Panc1 (cell line): ENCODE measurements around the gene ZMAT5. TPM values are rescaled to one million over a fixed set of nuclear protein-coding genes. Genes with fewer than 3 reads are reported as not detected.

Experiments used
- ATAC-seq: fragments of 200-7000 bp; cut with Tn5 transposase; 2 replicates; pipeline ENCODE4 v1.9.1; 2020; ENCODE audit warnings: mild to moderate bottlenecking, moderate library complexity
- BruUV-seq: library from RNA; stranded (reverse); fragments of 400-500 nt; replicated peaks from 2 replicates; lab custom pipeline; 2021; lab: Mats Ljungman, UMichigan
- CTCF ChIA-PET: fragments of 300-600 bp; sonication (Branson Sonifier 250); formaldehyde crosslinking; loops from one replicate; lab custom pipeline; 2022; ENCODE audit warnings: antibody characterized with exemption; lab: Charles Lee
- POLR2A ChIA-PET: fragments of 300-600 bp; sonication (Branson Sonifier 250); formaldehyde crosslinking; loops from one replicate; lab custom pipeline; 2022; ENCODE audit warnings: antibody characterized with exemption; lab: Charles Lee
- DNase-seq: peaks from one replicate; pipeline ENCODE4 v3.0.0-alpha.2; 2010; ENCODE audit warnings: low read depth, low spot score
- H3K27ac ChIP-seq: 2 replicates; pipeline ENCODE4 v1.5.1; 2011; ENCODE audit warnings: mild to moderate bottlenecking, low read length, inconsistent platforms
- H3K27me3 ChIP-seq: fragments of 200-500 bp; sonication (Bioruptor generic); 2 replicates; pipeline ENCODE4 v1.6.0; 2014; ENCODE audit warnings: low read length, inconsistent platforms; ENCODE audit not compliant: control insufficient read depth, insufficient read depth
- H3K36me3 ChIP-seq: fragments of 200-500 bp; sonication (Bioruptor generic); 2 replicates; pipeline ENCODE4 v1.5.1; 2014; ENCODE audit warnings: inconsistent platforms, mild to moderate bottlenecking, low read length, moderate library complexity; ENCODE audit not compliant: control insufficient read depth, insufficient read depth
- H3K4me1 ChIP-seq: 2 replicates; pipeline ENCODE4 v1.5.1; 2011; ENCODE audit warnings: inconsistent platforms, mild to moderate bottlenecking, low read length, moderate library complexity; ENCODE audit not compliant: control insufficient read depth, insufficient read depth
- H3K4me3 ChIP-seq, 2 experiments: 2 replicates each; pipeline ENCODE4 v1.5.1; 2011 to 2012; ENCODE audit warnings: low read depth in 2 of 2, low read length in 2 of 2, mild to moderate bottlenecking in 2 of 2, inconsistent platforms in 1 of 2, moderate library complexity in 1 of 2
- H3K9me3 ChIP-seq: fragments of 200-500 bp; sonication (Bioruptor generic); 2 replicates; pipeline ENCODE4 v1.5.1; 2014; ENCODE audit warnings: low read depth, mild to moderate bottlenecking, inconsistent platforms, low read length, moderate library complexity; ENCODE audit not compliant: control insufficient read depth, insufficient read depth
- POLR2AphosphoS5 ChIP-seq: IDR thresholded peaks from 2 replicates; pipeline ENCODE4 v1.6.1; 2012; ENCODE audit warnings: mild to moderate bottlenecking, low read depth, low read length, moderate library complexity
- REST ChIP-seq, 2 experiments: IDR thresholded peaks; 2 replicates each; pipeline ENCODE4 v1.6.1; 2011 to 2012; ENCODE audit warnings: low read depth in 2 of 2, control low read depth in 1 of 2, low read length in 1 of 2, mild to moderate bottlenecking in 1 of 2, moderate library complexity in 1 of 2; ENCODE audit not compliant: insufficient read depth in 1 of 2
- SIN3A ChIP-seq: IDR thresholded peaks from 2 replicates; pipeline ENCODE4 v1.6.1; 2012; ENCODE audit warnings: low read depth, mild to moderate bottlenecking, low read length, moderate library complexity, borderline replicate concordance; ENCODE audit not compliant: insufficient read depth
- TCF7L2 ChIP-seq: IDR thresholded peaks from 2 replicates; pipeline ENCODE4 v1.6.1; 2011; ENCODE audit warnings: mild to moderate bottlenecking, low read depth, low read length, inconsistent platforms
- in situ Hi-C: cut with HindIII; loops from 2 replicates; pipeline ENCODE4 v1.10.0; 2016; ENCODE audit warnings: low sequenced_read_pairs, low pct_unique_long_range_greater_than_20kb
- intact Hi-C: fragments of 100-400 bp; cut with micrococcal nuclease; formaldehyde crosslinking; loops from one replicate; pipeline ENCODE4 v1.10.0; 2022; ENCODE audit not compliant: unreplicated experiment
- total RNA-seq: library from RNA; stranded (reverse); gene quantifications from one replicate; pipeline ENCODE4 v1.2.1, GENCODE V29; 2021; ENCODE audit not compliant: unreplicated experiment
- TF ChIP-seq, protein P1 (sequence below): fragments of 450-650 bp; IDR thresholded peaks from 2 replicates; pipeline ENCODE4 v1.5.1; 2017; ENCODE audit warnings: mild to moderate bottlenecking

The ZMAT5 gene
- total RNA-seq, 1 experiment from 2014 or later, result 22.4 TPM

DNA sequence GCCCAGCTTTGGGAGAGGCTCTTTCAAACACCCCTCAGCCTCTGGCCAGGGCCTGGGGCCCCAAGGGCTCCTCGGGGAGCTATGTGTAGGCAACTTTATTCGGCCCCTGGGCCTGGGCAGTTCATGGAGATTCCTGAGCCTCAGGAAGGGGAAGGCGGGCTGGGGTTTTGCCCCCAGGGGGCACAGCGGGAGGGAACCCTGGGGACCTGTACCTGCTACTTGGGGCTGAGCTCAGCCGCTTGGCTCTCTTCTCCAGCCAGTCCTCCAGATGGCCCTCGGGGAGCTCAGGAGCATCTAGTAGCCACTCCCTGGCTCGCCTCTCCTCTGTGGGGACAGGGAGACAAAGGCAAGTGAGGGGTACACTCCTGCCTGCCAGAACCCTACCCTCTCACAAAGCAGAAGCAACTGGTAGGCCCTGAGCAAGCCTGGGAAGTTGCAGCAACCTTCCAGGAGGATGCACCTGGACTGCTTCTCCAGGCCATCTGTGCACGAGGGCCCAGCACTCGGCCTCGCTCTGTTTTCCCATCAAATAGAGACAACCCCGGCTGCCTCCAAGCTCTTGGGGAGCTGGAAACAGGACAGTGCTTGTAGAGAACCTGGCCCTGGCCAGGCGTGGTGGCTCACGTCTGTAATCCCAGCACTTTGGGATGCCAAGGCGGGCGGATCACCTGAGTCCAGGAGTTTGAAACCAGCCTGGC, 28.5 kb downstream of the ZMAT5 start:
- ATAC-seq (no peak), DNase-seq (no peak)
- TF ChIP-seq TCF7L2 (no peak), REST (IDR thresholded peaks at IDR 0.05; ENCODE audit: insufficient read depth in 1 of 2, low read depth in 2 of 2, low read length in 1 of 2) (no peak)
- TF ChIP-seq, protein P1, sequence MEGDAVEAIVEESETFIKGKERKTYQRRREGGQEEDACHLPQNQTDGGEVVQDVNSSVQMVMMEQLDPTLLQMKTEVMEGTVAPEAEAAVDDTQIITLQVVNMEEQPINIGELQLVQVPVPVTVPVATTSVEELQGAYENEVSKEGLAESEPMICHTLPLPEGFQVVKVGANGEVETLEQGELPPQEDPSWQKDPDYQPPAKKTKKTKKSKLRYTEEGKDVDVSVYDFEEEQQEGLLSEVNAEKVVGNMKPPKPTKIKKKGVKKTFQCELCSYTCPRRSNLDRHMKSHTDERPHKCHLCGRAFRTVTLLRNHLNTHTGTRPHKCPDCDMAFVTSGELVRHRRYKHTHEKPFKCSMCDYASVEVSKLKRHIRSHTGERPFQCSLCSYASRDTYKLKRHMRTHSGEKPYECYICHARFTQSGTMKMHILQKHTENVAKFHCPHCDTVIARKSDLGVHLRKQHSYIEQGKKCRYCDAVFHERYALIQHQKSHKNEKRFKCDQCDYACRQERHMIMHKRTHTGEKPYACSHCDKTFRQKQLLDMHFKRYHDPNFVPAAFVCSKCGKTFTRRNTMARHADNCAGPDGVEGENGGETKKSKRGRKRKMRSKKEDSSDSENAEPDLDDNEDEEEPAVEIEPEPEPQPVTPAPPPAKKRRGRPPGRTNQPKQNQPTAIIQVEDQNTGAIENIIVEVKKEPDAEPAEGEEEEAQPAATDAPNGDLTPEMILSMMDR, result no peak
- 0 out of 2 replicates have a peak, but pooled peaks cover under 1% of the 10 kb centered on the region for H3K4me1 ChIP-seq
- H3K4me3 ChIP-seq, result no peak overlapping the region
- no TSS peak for BruUV-seq
- H3K36me3 ChIP-seq, result no peaks in the 10 kb centered on the region
- CTCF ChIA-PET, result no interaction called here
- POLR2A ChIA-PET, result no interaction called here
- H3K9me3 ChIP-seq, result no peaks in the 10 kb centered on the region
- H3K27ac ChIP-seq, result no peak overlapping the region
- H3K27me3 ChIP-seq, result no peaks in the 10 kb centered on the region
- in situ Hi-C loops, result no loop called here
- intact Hi-C loops, result no loop called here

GRCh38 chr22:29737251-29738117, 29.3 kb downstream of the ZMAT5 start:
- Histone ChIP-seq H3K27me3 (no peaks in the 10 kb centered on the region), H3K27ac (no peak overlapping the region), H3K9me3 (no peaks in the 10 kb centered on the region), H3K36me3 (no peaks in the 10 kb centered on the region), H3K4me3 (no peak overlapping the region), H3K4me1 (peaks cover 2% of the 10 kb centered on the region; the same call in 1 of the 2 replicates)
- TF ChIP-seq POLR2AphosphoS5, result no peak
- no peak for TF ChIP-seq TCF7L2
- TF ChIP-seq, protein P1, result no peak
- no peak for TF ChIP-seq SIN3A
- TF ChIP-seq REST (IDR thresholded peaks at IDR 0.05; ENCODE audit: insufficient read depth in 1 of 2, low read depth in 2 of 2, low read length in 1 of 2), result no peak
- BruUV-seq, result no TSS peak
- ATAC-seq, result no peak
- DNase-seq, result no peak
- in situ Hi-C loops, result no loop called here
- intact Hi-C loops, result no loop called here
- CTCF ChIA-PET, result interaction anchor here (0.7 kb wide), 1 partner anchor 320 kb away, joined by 4 read pairs; no protein-coding TSS in a partner anchor
- POLR2A ChIA-PET, result no interaction called here
